ENCODE results near the gene EXOC3L2. TPM values are rescaled to one million over a fixed set of nuclear protein-coding genes. Genes with fewer than 3 reads are reported as not detected.

Gene EXOC3L2
- total RNA-seq, 4 donors from 2014 or later = 0.42 to 3.6 (median 2.5) TPM

- Histone ChIP-seq H3K36me3 (no peaks in the 10 kb centered on the region), H3K4me1 (no peaks in the 10 kb centered on the region), H3K27ac (replicated peaks in 1 of 4) (no peak overlapping the region), H3K9me3 (no peaks in the 10 kb centered on the region), H3K27me3 (peaks cover 0 to 68% (median 2%) of the 10 kb centered on the region in 4 donors), H3K4me3 (no peak overlapping the region)
- TF ChIP-seq EP300 (IDR thresholded peaks at IDR 0.05) (no peak), CTCF (IDR thresholded peaks at IDR 0.05) (no peak), POLR2A (IDR thresholded peaks at IDR 0.05; ENCODE audit: low read depth) (no peak), POLR2AphosphoS5 (IDR thresholded peaks at IDR 0.05) (no peak)
- 85% methylated on average over 5 of the region's 5 CpGs for WGBS
- intact Hi-C loops (cut with DNase I) = no loop called here
- DNase-seq (ENCODE audit: extremely low spot score) = no peak
Measured at GRCh38 chr19:45223879-45224278, 21.3 kb downstream of the EXOC3L2 start.

- H3K36me3 ChIP-seq = no peaks in the 10 kb centered on the region
- H3K4me3 ChIP-seq = no peak overlapping the region
- peaks cover 0 to 4% (median 1%) of the 10 kb centered on the region in 4 donors for H3K4me1 ChIP-seq
- H3K27me3 ChIP-seq = peaks cover 0 to 68% (median 10%) of the 10 kb centered on the region in 4 donors
- intact Hi-C loops (cut with DNase I) = no loop called here
- 86% methylated on average over 6 of the region's 6 CpGs for WGBS
- no peak overlapping the region for H3K27ac ChIP-seq (replicated peaks in 1 of 4)
- no peak for DNase-seq (ENCODE audit: extremely low spot score)
- no peaks in the 10 kb centered on the region for H3K9me3 ChIP-seq
- TF ChIP-seq POLR2A (IDR thresholded peaks at IDR 0.05; ENCODE audit: low read depth) = no peak
- no peak for TF ChIP-seq EP300 (IDR thresholded peaks at IDR 0.05)
- TF ChIP-seq POLR2AphosphoS5 (IDR thresholded peaks at IDR 0.05) = no peak
- no peak for TF ChIP-seq CTCF (IDR thresholded peaks at IDR 0.05)
Measured at GRCh38 chr19:45222724-45223123, 22.5 kb downstream of the EXOC3L2 start.

- intact Hi-C loops (cut with DNase I) = no loop called here
- no peak for DNase-seq (ENCODE audit: extremely low spot score)
- 77% methylated on average over 18 of the region's 18 CpGs for WGBS
- Histone ChIP-seq H3K27me3 (peaks cover 0 to 86% (median 34%) of the 10 kb centered on the region in 4 donors), H3K9me3 (no peaks in the 10 kb centered on the region), H3K4me1 (peaks cover 8 to 20% (median 18%) of the 10 kb centered on the region in 4 donors), H3K36me3 (no peaks in the 10 kb centered on the region), H3K27ac (replicated peaks in 1 of 4) (no peak overlapping the region), H3K4me3 (no peak overlapping the region)
- no peak for TF ChIP-seq POLR2AphosphoS5 (IDR thresholded peaks at IDR 0.05)
- TF ChIP-seq EP300 (IDR thresholded peaks at IDR 0.05) = no peak
- TF ChIP-seq POLR2A (IDR thresholded peaks at IDR 0.05; ENCODE audit: low read depth) = no peak
- TF ChIP-seq CTCF (IDR thresholded peaks at IDR 0.05) = no peak
Measured at GRCh38 chr19:45218911-45219743, 26.1 kb downstream of the EXOC3L2 start.

GRCh38 chr19:45218426-45218825, 26.8 kb downstream of the EXOC3L2 start:
- no peak for TF ChIP-seq POLR2AphosphoS5 (IDR thresholded peaks at IDR 0.05)
- TF ChIP-seq CTCF (IDR thresholded peaks at IDR 0.05) = no peak
- no peak for TF ChIP-seq EP300 (IDR thresholded peaks at IDR 0.05)
- no peak for TF ChIP-seq POLR2A (IDR thresholded peaks at IDR 0.05; ENCODE audit: low read depth)
- H3K4me3 ChIP-seq = no peak overlapping the region
- peaks cover 8 to 20% (median 18%) of the 10 kb centered on the region in 4 donors for H3K4me1 ChIP-seq
- 67% methylated on average over 4 of the region's 4 CpGs for WGBS
- intact Hi-C loops (cut with DNase I) = no loop called here
- no peaks in the 10 kb centered on the region for H3K36me3 ChIP-seq
- DNase-seq (ENCODE audit: extremely low spot score) = no peak
- peaks cover 0 to 86% (median 34%) of the 10 kb centered on the region in 4 donors for H3K27me3 ChIP-seq
- H3K9me3 ChIP-seq = no peaks in the 10 kb centered on the region
- H3K27ac ChIP-seq (replicated peaks in 1 of 4) = no peak overlapping the region
